ENCODE measurements around the gene NAV2.

The NAV2 gene

DNA sequence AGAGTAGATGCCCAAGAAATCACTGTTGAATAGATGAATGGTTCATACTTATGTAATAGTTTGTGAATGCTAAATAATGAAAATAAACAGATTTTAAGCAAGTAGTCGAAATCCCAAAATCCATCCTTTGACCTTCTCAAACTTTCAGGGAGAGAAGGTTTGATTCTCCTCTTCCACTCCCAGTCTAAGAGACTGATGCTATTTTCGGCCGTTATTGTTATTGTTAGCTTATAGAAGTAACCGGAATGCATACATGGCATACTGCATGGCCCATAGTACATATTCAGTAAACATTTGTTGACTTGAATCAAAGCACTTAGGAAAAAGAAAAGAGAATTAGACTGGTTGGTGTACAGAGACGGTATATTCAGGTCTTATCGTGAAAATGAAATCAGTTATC is 76.6 kb downstream of the NAV2 start:
- ChIA-PET CTCF (no interaction called here), POLR2A (ENCODE audit: low non-redundant PET) (no interaction called here)

DNA sequence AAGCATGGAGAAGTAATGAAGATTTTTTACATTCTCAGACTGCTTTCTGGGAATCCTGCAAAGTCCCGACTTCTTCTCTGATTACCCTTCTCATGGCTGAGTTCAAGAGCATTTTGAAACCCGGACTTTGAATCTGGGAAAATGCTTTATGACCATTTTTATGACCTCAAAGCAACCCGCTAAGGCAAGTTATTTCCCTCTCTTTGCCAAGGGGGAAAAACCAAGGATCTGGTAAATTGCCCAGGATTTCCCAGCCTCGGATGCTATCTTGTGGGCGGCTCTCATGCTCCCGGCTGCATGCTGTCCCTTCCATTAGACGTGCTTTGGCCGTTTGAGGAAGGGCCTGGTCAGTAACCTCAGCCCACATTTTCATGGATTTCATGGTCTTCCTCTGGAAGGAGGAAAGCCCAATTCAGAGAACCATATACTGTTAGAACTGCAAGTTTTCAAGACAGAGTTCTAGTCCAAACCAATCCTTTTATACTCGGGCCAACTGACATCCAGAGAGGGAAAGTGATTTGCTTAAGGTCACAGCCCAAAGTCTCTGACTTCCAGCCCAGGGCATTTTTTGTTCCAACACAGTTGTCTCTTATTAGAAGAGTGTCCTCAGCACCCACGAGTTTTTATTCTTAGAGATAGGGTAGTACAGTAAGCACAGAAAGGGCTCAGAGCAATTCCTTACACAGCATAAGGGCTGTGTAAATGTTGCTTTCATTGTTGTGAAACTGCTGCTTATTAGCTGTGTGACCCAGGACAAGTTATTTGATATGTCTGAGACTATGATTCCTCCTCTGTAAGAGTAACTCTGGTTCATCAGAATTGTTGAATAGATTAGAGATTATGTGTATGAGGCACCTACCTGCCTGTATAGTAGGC is 77.4 kb downstream of the NAV2 start:
- no peak overlapping the region for H3K27ac ChIP-seq
- ChIA-PET CTCF (no interaction called here), POLR2A (ENCODE audit: low non-redundant PET) (no interaction called here)
- no peak for DNase-seq (ENCODE audit: low spot score)
- TF ChIP-seq, protein P1, sequence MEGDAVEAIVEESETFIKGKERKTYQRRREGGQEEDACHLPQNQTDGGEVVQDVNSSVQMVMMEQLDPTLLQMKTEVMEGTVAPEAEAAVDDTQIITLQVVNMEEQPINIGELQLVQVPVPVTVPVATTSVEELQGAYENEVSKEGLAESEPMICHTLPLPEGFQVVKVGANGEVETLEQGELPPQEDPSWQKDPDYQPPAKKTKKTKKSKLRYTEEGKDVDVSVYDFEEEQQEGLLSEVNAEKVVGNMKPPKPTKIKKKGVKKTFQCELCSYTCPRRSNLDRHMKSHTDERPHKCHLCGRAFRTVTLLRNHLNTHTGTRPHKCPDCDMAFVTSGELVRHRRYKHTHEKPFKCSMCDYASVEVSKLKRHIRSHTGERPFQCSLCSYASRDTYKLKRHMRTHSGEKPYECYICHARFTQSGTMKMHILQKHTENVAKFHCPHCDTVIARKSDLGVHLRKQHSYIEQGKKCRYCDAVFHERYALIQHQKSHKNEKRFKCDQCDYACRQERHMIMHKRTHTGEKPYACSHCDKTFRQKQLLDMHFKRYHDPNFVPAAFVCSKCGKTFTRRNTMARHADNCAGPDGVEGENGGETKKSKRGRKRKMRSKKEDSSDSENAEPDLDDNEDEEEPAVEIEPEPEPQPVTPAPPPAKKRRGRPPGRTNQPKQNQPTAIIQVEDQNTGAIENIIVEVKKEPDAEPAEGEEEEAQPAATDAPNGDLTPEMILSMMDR (conservative IDR thresholded peaks at IDR 0.05; ENCODE audit: low read depth): no peak

More for the DNA sequence above, 76.6 kb downstream of the NAV2 start:
- no peak for DNase-seq (ENCODE audit: low spot score)
- TF ChIP-seq, protein P1 (conservative IDR thresholded peaks at IDR 0.05; ENCODE audit: low read depth): no peak
- H3K27ac ChIP-seq: no peak overlapping the region

DNA sequence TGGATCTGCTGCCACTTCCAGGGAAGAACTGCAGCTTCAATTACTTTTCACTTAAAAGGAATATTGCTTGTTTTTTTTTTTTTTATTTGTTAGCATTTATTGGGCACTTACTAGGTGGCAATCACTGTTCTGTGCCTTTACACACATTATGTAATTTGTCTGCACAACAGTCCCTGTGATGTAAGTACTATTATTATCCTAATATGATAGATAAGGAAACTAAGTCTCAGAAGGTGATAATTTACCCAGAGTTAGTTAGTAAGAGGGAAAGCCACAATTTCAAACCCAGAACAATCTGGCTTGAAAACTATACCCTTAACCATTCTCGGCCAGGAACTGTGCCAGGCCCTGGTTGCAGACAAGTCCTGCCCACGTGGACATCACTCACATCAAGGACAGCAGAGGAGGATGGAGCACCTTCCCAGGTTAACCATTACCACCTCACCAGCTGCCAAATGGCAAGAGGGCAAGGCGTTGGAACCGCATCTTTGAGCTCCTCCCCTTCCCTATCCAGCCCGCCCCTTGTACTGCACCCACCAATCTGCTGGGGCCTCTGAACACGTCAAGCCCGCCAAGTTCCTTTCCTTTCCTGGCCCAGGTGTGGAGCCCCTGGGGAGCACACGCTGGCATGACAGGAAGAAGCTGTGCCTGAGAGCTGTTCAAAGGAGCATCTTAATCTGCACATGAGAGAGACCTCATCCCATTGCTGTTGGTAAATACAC is 78.4 kb downstream of the NAV2 start:
- POLR2A ChIA-PET (ENCODE audit: low non-redundant PET): no interaction called here
- TF ChIP-seq, protein P1 (conservative IDR thresholded peaks at IDR 0.05; ENCODE audit: low read depth): no peak
- DNase-seq (ENCODE audit: low spot score): no peak
- CTCF ChIA-PET: no interaction called here
- no peak overlapping the region for H3K27ac ChIP-seq

DNA sequence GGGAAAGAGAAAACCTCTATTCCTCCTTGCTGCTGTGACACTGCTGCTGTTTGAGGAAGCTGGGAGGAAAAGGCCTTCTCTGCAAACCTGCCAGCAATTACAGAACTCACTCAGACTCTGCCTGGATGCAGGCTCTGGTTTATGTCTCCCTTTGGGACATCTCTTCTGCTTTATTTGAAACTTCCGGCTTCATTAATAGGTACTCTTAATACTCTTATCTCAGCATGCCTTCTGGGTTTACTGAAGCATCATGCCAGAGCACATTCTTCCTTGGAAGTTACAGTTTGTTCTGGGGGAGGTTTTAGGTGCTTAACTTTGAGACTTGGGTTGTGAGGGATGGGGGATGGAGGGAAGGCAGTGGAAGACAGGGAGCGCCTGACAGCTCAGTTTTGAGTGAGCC is 79.9 kb downstream of the NAV2 start:
- no peak overlapping the region for H3K27ac ChIP-seq

DNA sequence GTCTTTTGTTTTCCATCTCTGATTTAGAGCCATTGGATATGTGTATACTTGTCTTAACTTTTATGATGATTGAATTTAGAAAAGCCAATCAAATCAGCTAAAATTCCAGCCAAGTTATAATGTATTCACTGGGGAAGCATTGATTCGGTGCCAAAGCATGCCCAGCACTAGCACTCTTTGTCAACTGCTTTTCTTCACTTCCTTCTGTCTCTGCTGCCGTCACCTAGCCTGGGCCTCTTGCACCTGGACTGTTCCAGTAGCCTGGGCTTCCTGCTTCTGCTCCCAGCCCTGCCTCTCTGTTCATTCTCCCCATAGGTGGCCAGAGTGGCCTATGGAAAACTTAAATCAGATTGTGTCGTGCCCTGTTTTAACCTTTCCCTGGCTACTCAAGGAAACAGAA is 80.7 kb downstream of the NAV2 start:
- no peak for DNase-seq (ENCODE audit: low spot score)
- TF ChIP-seq, protein P1 (conservative IDR thresholded peaks at IDR 0.05; ENCODE audit: low read depth): no peak
- POLR2A ChIA-PET (ENCODE audit: low non-redundant PET): no interaction called here
- CTCF ChIA-PET: no interaction called here
- H3K27ac ChIP-seq: no peak overlapping the region

More for the DNA sequence above, 79.9 kb downstream of the NAV2 start:
- no peak for DNase-seq (ENCODE audit: low spot score)
- CTCF ChIA-PET: interaction anchor here (0.6 kb wide), 1 partner anchor 26 kb away, joined by 3 read pairs; no protein-coding TSS in a partner anchor
- TF ChIP-seq, protein P1 (conservative IDR thresholded peaks at IDR 0.05; ENCODE audit: low read depth): no peak
- POLR2A ChIA-PET (ENCODE audit: low non-redundant PET): interaction anchor here (0.6 kb wide), 1 partner anchor 220 kb away, joined by 3 read pairs; no protein-coding TSS in a partner anchor

DNA sequence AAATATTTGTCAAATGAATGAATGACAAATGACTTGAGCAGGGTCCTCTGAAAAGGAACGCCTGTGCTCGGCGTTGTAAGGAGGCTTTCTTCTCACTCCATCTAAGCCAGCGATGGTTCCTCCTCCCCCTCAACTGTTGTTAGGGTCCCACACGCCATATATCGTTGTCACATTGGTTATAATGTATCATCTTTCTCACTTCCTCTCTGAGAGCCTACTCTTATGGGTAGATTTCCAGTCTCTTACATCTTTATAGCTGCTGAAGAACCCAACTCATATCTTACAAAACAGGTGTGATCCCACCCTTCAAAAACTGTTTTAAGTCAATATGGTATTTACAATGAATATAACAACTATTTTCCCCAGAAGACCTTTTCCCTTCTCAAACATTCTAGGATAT is 81.5 kb downstream of the NAV2 start:
- CTCF ChIA-PET: interaction anchor here (0.5 kb wide), 1 partner anchor 555 kb away, joined by 3 read pairs; no protein-coding TSS in a partner anchor
- TF ChIP-seq, protein P1 (conservative IDR thresholded peaks at IDR 0.05; ENCODE audit: low read depth): no peak
- no peak overlapping the region for H3K27ac ChIP-seq
- no peak for DNase-seq (ENCODE audit: low spot score)
- POLR2A ChIA-PET (ENCODE audit: low non-redundant PET): no interaction called here
